Measurements from ENCODE around the gene TPPP3. TPM values are rescaled to one million over a fixed set of nuclear protein-coding genes. Genes with fewer than 3 reads are reported as not detected.
"Not testable (repeated sequence)": the region's sequence is repeated elsewhere in the genome, so short reads cannot be mapped to it uniquely, and the experiment has no call there.

TPPP3 gene
- total RNA-seq, 1 donor from 2014 or later: 39.3 TPM

DNA sequence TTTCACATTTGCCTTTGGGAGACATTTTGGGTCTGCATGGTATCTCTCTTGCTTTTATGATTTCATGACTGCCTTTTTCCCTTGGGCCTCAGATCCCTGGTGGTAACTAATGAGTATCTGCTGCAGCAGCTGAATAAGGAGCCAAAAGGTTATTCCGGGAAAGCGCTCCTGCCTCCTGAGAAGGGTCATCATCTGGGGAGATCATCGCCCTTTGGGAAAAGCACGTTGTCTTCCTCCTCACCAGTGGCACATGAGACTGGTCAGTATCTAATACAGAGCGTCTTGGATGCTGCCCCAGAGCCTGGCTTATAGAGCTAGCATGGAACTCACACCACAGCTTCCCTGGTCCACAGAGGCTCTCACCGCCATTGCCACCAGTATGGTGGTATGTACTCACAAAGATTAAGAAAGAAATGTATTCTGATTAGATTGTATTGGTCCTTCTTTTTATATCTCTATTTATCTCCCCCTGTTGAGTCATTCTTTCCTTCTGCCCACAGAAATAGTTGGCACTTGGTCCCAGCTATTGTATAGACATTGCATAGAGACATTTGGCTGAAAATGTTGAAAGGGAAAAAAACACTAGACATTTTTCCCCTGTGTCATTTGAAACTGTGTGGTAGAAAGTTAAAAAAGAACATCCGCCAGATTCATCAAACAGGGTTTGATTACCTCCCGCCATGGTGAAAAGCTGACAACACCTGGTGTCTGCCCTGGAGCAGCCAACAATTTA, 8.4 kb downstream of the TPPP3 start:
- no peak overlapping the region for H3K4me3 Mint-ChIP-seq
- H3K27ac Mint-ChIP-seq: no peak overlapping the region
- peaks cover 21% of the 10 kb centered on the region for H3K4me1 Mint-ChIP-seq (ENCODE audit: unreplicated experiment)
- no peaks in the 10 kb centered on the region for H3K9me3 Mint-ChIP-seq
- DNase-seq (ENCODE audit: extremely low spot score, unreplicated experiment): no peak
- no peaks in the 10 kb centered on the region for H3K36me3 Mint-ChIP-seq
- peaks cover 13% of the 10 kb centered on the region for H3K27me3 Mint-ChIP-seq
- no peak for TF ChIP-seq CTCF (conservative IDR thresholded peaks at IDR 0.05)

- peaks cover 12% of the 10 kb centered on the region for H3K4me1 Mint-ChIP-seq (ENCODE audit: unreplicated experiment)
- peaks cover 13% of the 10 kb centered on the region for H3K27me3 Mint-ChIP-seq
- no peaks in the 10 kb centered on the region for H3K36me3 Mint-ChIP-seq
- no peak overlapping the region for H3K4me3 Mint-ChIP-seq
- no peak overlapping the region for H3K27ac Mint-ChIP-seq
- no peak for DNase-seq (ENCODE audit: extremely low spot score, unreplicated experiment)
- no peak for TF ChIP-seq CTCF (conservative IDR thresholded peaks at IDR 0.05)
- H3K9me3 Mint-ChIP-seq: no peaks in the 10 kb centered on the region
Measured at GRCh38 chr16:67383284-67383683, 10.0 kb downstream of the TPPP3 start.

DNA sequence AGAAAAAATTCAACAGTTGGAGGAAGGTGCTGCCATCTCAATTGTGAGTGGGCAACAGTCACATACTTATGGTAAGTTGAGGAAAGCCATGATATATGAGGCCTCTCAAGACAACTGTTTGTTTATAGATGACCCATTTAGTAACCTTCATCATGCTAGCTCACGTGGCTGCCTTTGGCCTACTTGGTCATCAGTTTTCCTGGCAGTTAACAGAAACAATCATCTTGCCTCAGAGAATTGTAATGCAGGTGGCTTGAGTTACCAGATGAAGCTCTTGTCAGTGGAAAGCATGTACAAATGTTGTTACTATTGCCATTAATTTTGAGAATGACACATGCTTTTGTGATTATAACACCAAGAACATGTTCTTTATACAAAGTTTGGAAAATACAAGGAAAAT, 14.7 kb downstream of the TPPP3 start:
- peak overlapping the region; percentile 36 for H3K27ac Mint-ChIP-seq
- H3K9me3 Mint-ChIP-seq: no peaks in the 10 kb centered on the region
- no peak for DNase-seq (ENCODE audit: extremely low spot score, unreplicated experiment)
- H3K36me3 Mint-ChIP-seq: no peaks in the 10 kb centered on the region
- H3K4me1 Mint-ChIP-seq (ENCODE audit: unreplicated experiment): no peaks in the 10 kb centered on the region
- TF ChIP-seq CTCF (conservative IDR thresholded peaks at IDR 0.05): no peak
- H3K4me3 Mint-ChIP-seq: no peak overlapping the region
- H3K27me3 Mint-ChIP-seq: peaks cover 4% of the 10 kb centered on the region

- not testable (repeated sequence) for H3K36me3 Mint-ChIP-seq; H3K4me1 Mint-ChIP-seq (ENCODE audit: unreplicated experiment); H3K4me3 Mint-ChIP-seq; H3K27ac Mint-ChIP-seq; DNase-seq (ENCODE audit: extremely low spot score, unreplicated experiment); H3K9me3 Mint-ChIP-seq
- peaks cover 11% of the 10 kb centered on the region for H3K27me3 Mint-ChIP-seq
Measured at GRCh38 chr16:67376012-67376411, 17.3 kb downstream of the TPPP3 start.

GRCh38 chr16:67372664-67373063, 20.6 kb downstream of the TPPP3 start:
- peak; percentile 66 for TF ChIP-seq CTCF (conservative IDR thresholded peaks at IDR 0.05)
- no peak for DNase-seq (ENCODE audit: extremely low spot score, unreplicated experiment)
- H3K27me3 Mint-ChIP-seq: peaks cover 8% of the 10 kb centered on the region
- no peak overlapping the region for H3K4me3 Mint-ChIP-seq
- H3K9me3 Mint-ChIP-seq: no peaks in the 10 kb centered on the region
- H3K36me3 Mint-ChIP-seq: no peaks in the 10 kb centered on the region
- H3K4me1 Mint-ChIP-seq (ENCODE audit: unreplicated experiment): peaks cover 5% of the 10 kb centered on the region
- H3K27ac Mint-ChIP-seq: no peak overlapping the region

DNA sequence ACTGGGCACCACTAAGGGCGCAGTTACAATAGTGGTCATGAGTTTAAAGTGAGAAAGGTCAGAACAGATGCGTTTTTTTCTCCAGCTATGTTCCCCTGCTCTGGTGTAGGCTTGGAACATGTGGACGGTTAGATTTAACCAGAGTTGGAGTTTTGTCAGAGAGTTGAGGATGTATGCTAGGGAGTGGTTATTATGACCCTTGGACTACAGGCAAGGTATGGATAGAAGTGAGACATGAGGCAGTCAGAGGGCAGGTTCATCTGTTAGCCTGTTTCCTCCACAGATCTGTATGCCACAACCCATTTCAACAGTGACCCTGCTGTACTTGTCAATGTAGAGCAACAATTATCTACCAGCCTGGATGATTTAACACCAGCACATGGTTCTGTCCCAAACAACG, 22.6 kb downstream of the TPPP3 start:
- Mint-ChIP-seq H3K27ac (no peak overlapping the region), H3K27me3 (peaks cover 7% of the 10 kb centered on the region), H3K4me1 (ENCODE audit: unreplicated experiment) (peaks cover 5% of the 10 kb centered on the region), H3K4me3 (no peak overlapping the region), H3K36me3 (no peaks in the 10 kb centered on the region), H3K9me3 (no peaks in the 10 kb centered on the region)
- DNase-seq (ENCODE audit: extremely low spot score, unreplicated experiment): no peak
- no peak for TF ChIP-seq CTCF (conservative IDR thresholded peaks at IDR 0.05)

Measured in type B pancreatic cell (in vitro differentiated cells).